HEK293 (cell line): Measurements from ENCODE around the gene EML4.

Experiments used
- CTCF ChIP-seq: fragments of 450-650 bp; formaldehyde crosslinking; IDR thresholded peaks from 2 replicates; pipeline ENCODE4 v1.5.1; 2016; ENCODE audit warnings: missing biosample characterization, missing genetic modification characterization
- KLF16 ChIP-seq: fragments of 450-650 bp; formaldehyde crosslinking; IDR thresholded peaks from 2 replicates; pipeline ENCODE4 v1.5.1; 2017; ENCODE audit warnings: missing biosample characterization, missing genetic modification characterization
- PBX3 ChIP-seq: sonication (generic); formaldehyde crosslinking; IDR thresholded peaks from 2 replicates; pipeline ENCODE4 v1.8.1; 2022; ENCODE audit warnings: mild to moderate bottlenecking, moderate library complexity, missing genetic modification reagents
- PRDM1 ChIP-seq: fragments of 450-650 bp; formaldehyde crosslinking; IDR thresholded peaks from 2 replicates; pipeline ENCODE4; 2016; ENCODE audit warnings: missing biosample characterization, missing genetic modification characterization
- REST ChIP-seq: fragments of 450-650 bp; formaldehyde crosslinking; IDR thresholded peaks from 2 replicates; pipeline ENCODE4 v1.5.1; 2016; ENCODE audit warnings: missing biosample characterization, missing genetic modification characterization
- TCF7L2 ChIP-seq: IDR thresholded peaks from 2 replicates; pipeline ENCODE4 v1.6.1; 2011; ENCODE audit warnings: low read depth, mild to moderate bottlenecking, inconsistent platforms, low read length, moderate library complexity, borderline replicate concordance
- YY1 ChIP-seq: fragments of 450-650 bp; formaldehyde crosslinking; IDR thresholded peaks from 2 replicates; pipeline ENCODE4 v1.5.1; 2018; ENCODE audit warnings: missing biosample characterization, missing genetic modification characterization
- ZBTB26 ChIP-seq: fragments of 450-650 bp; formaldehyde crosslinking; optimal IDR thresholded peaks from 2 replicates; pipeline ENCODE3; 2016; ENCODE audit warnings: missing biosample characterization, mild to moderate bottlenecking, missing genetic modification characterization
- ZFP3 ChIP-seq: fragments of 450-650 bp; formaldehyde crosslinking; IDR thresholded peaks from 2 replicates; pipeline ENCODE4 v1.5.1; 2016; ENCODE audit warnings: low read depth, missing biosample characterization, missing genetic modification characterization
- ZNF24 ChIP-seq: fragments of 450-650 bp; formaldehyde crosslinking; IDR thresholded peaks from 2 replicates; pipeline ENCODE4 v1.5.1; 2016; ENCODE audit warnings: missing biosample characterization, missing genetic modification characterization
- ZNF302 ChIP-seq: fragments of 450-650 bp; formaldehyde crosslinking; IDR thresholded peaks from 2 replicates; pipeline ENCODE4 v1.5.1; 2016; ENCODE audit warnings: missing biosample characterization, missing genetic modification characterization, low read depth
- ZNF324 ChIP-seq: fragments of 450-650 bp; formaldehyde crosslinking; IDR thresholded peaks from 2 replicates; pipeline ENCODE4 v1.5.1; 2016; ENCODE audit warnings: missing biosample characterization, missing genetic modification characterization
- ZNF777 ChIP-seq: fragments of 450-650 bp; formaldehyde crosslinking; IDR thresholded peaks from 2 replicates; pipeline ENCODE4 v1.5.1; 2017; ENCODE audit warnings: missing biosample characterization, missing genetic modification characterization, borderline replicate concordance

GRCh38 chr2:42297322-42297936 lies 128.3 kb downstream of the EML4 start:
- TF ChIP-seq CTCF (no peak), ZNF24 (tag by site-specific recombination) (no peak), ZFP3 (tag by site-specific recombination) (no peak), PBX3 (CRISPR knock-in tag) (no peak), ZBTB26 (no peak), KLF16 (tag by site-specific recombination) (no peak), TCF7L2 (no peak), ZNF302 (tag by site-specific recombination) (no peak), ZNF324 (tag by site-specific recombination) (no peak), REST (tag by site-specific recombination) (no peak), ZNF777 (tag by site-specific recombination) (no peak), YY1 (tag by site-specific recombination) (no peak), PRDM1 (no peak)
